Brain microvascular endothelial cell (primary cell): ENCODE data around the gene MOB3A.
A peak's percentile ranks its signal among the peaks of the same experiment; 100 is the strongest.

Source experiments
- DNase-seq: peaks from one replicate; pipeline ENCODE4 v3.0.0-alpha.2; 2020
- H3K27ac ChIP-seq: fragments of 250-450 bp; sonication (Bioruptor Pico); 2 replicates; pipeline ENCODE4 v1.5.1; 2020; ENCODE audit warnings: mild to moderate bottlenecking, moderate library complexity
- H3K27me3 ChIP-seq: fragments of 250-450 bp; sonication (Bioruptor Pico); replicated peaks from 2 replicates; pipeline ENCODE4 v1.5.1; 2020; ENCODE audit warnings: mild to moderate bottlenecking
- H3K36me3 ChIP-seq: fragments of 250-450 bp; sonication (Bioruptor Pico); replicated peaks from 2 replicates; pipeline ENCODE4 v1.5.1; 2020; ENCODE audit warnings: mild to moderate bottlenecking
- H3K4me3 ChIP-seq: 2 replicates; pipeline ENCODE4 v1.5.1; 2011; ENCODE audit warnings: low read depth, mild to moderate bottlenecking, control low read depth, low read length, moderate library complexity
- in situ Hi-C: cut with HindIII; loops from 2 replicates; pipeline ENCODE4 v1.10.0; 2017; ENCODE audit warnings: low sequenced_read_pairs, low pct_ligation_motif_present
- TF ChIP-seq, protein P1 (sequence below): IDR thresholded peaks from 2 replicates; pipeline ENCODE4 v1.5.1; 2011; ENCODE audit warnings: low read depth, mild to moderate bottlenecking, moderate library complexity, low read length, control low read depth, inconsistent platforms; ENCODE audit errors: missing control alignments

The MOB3A gene

GRCh38 chr19:2044709-2045500 is 51.2 kb downstream of the MOB3A start:
- no peak for DNase-seq
- Histone ChIP-seq H3K27ac (no peak overlapping the region), H3K36me3 (peaks cover 49% of the 10 kb centered on the region), H3K4me3 (no peak overlapping the region), H3K27me3 (no peaks in the 10 kb centered on the region)
- TF ChIP-seq, protein P1, sequence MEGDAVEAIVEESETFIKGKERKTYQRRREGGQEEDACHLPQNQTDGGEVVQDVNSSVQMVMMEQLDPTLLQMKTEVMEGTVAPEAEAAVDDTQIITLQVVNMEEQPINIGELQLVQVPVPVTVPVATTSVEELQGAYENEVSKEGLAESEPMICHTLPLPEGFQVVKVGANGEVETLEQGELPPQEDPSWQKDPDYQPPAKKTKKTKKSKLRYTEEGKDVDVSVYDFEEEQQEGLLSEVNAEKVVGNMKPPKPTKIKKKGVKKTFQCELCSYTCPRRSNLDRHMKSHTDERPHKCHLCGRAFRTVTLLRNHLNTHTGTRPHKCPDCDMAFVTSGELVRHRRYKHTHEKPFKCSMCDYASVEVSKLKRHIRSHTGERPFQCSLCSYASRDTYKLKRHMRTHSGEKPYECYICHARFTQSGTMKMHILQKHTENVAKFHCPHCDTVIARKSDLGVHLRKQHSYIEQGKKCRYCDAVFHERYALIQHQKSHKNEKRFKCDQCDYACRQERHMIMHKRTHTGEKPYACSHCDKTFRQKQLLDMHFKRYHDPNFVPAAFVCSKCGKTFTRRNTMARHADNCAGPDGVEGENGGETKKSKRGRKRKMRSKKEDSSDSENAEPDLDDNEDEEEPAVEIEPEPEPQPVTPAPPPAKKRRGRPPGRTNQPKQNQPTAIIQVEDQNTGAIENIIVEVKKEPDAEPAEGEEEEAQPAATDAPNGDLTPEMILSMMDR: no peak
- in situ Hi-C loops: no loop called here

DNA sequence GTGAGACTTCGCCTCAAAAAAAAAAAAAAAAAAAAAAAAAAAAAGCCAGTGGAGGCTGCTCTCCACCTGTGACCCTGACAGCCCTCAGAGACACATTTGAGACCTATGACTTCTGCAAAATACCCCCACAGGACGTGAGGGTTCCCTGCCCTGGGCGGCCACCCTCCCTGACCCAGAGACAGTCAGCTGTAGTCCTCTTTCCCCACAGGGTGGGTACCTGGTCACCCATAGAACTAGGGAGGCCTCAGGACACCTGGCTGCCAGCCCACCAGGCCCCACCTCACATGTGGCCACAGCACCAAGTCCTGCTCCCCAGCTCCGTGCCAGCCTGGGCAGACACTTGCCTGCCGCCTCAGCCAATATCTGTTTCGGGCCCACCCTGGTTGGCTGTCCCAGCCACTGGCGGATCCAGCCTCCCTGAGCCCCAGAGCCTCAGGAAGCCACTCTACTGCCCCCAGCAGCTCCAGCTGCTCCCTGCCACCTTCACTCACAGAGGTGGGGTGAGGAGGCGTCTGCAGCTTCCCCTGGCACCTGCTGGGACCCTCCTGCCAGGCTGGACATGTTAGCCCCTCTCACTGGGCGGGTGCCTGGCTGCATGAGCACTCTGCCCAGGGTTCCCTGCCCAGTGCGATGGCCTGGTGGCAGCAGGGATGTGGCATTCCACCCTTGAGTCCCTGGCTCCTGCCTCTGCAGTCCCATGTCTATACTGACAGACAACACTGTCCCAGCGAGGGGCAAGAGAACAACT is 52.0 kb downstream of the MOB3A start:
- TF ChIP-seq, protein P1: no peak
- DNase-seq: no peak
- Histone ChIP-seq H3K27ac (no peak overlapping the region), H3K36me3 (peaks cover 55% of the 10 kb centered on the region), H3K27me3 (no peaks in the 10 kb centered on the region), H3K4me3 (no peak overlapping the region)
- in situ Hi-C loops: no loop called here

- peaks cover 63% of the 10 kb centered on the region for H3K36me3 ChIP-seq
Observed at GRCh38 chr19:2043251-2043641, 52.9 kb downstream of the MOB3A start.

GRCh38 chr19:2042485-2043250 is 53.5 kb downstream of the MOB3A start:
- DNase-seq: no peak
- Histone ChIP-seq H3K36me3 (peaks cover 65% of the 10 kb centered on the region), H3K4me3 (peak overlapping the region; percentile 15), H3K27me3 (no peaks in the 10 kb centered on the region), H3K27ac (peak overlapping the region; percentile 42)
- TF ChIP-seq, protein P1: no peak
- in situ Hi-C loops: no loop called here

More at GRCh38 chr19:2043251-2043641, 52.9 kb downstream of the MOB3A start:
- TF ChIP-seq, protein P1: no peak
- DNase-seq: no peak
- no peak overlapping the region for H3K4me3 ChIP-seq
- in situ Hi-C loops: no loop called here
- no peaks in the 10 kb centered on the region for H3K27me3 ChIP-seq
- no peak overlapping the region for H3K27ac ChIP-seq

- peak; percentile 85 for DNase-seq
- H3K36me3 ChIP-seq: peaks cover 65% of the 10 kb centered on the region
- TF ChIP-seq, protein P1: no peak
- peak overlapping the region; percentile 61 for H3K27ac ChIP-seq
- in situ Hi-C loops: no loop called here
- H3K4me3 ChIP-seq: peak overlapping the region; percentile 17
- H3K27me3 ChIP-seq: no peaks in the 10 kb centered on the region
Observed at GRCh38 chr19:2041683-2042484, 54.2 kb downstream of the MOB3A start.
